Naive B cell (primary cell): ENCODE measurements around the gene PCSK5. TPM values are rescaled to one million over a fixed set of nuclear protein-coding genes. Genes with fewer than 3 reads are reported as not detected.

Experiments used
- ATAC-seq, 2 donors: fragments of 150-1000 bp; cut with Tn5 transposase; 2 replicates each; pipeline ENCODE4 v1.10.0; 2021; ENCODE audit warnings: low read depth in 2 of 2, mild to moderate bottlenecking in 2 of 2, moderate library complexity in 2 of 2
- DNase-seq: peaks from one replicate; pipeline ENCODE4 v3.0.0; 2022
- H3K27ac Mint-ChIP-seq, 6 donors: one replicate each; pipeline ENCODE4 v1.8.0; 2020 to 2022; ENCODE audit warnings: mild to moderate bottlenecking in 6 of 6, mixed read lengths in 6 of 6, moderate library complexity in 5 of 6, inconsistent platforms in 2 of 6
- H3K27me3 Mint-ChIP-seq, 3 donors: one replicate each; pipeline ENCODE4 v1.8.0; 2021 to 2022; ENCODE audit warnings: mixed read lengths in 3 of 3, mild to moderate bottlenecking in 1 of 3
- H3K36me3 Mint-ChIP-seq, 2 donors: one replicate each; pipeline ENCODE4 v1.8.0; 2020 to 2022; ENCODE audit warnings: mixed read lengths in 2 of 2, inconsistent platforms in 1 of 2, mild to moderate bottlenecking in 1 of 2
- H3K4me1 Mint-ChIP-seq, 3 donors: one replicate each; pipeline ENCODE4 v1.8.0; 2020 to 2022; ENCODE audit warnings: mixed read lengths in 3 of 3, inconsistent platforms in 1 of 3, mild to moderate bottlenecking in 1 of 3, moderate library complexity in 1 of 3
- H3K4me3 Mint-ChIP-seq, 8 donors: one replicate each; pipeline ENCODE4 v1.8.0; 2020 to 2022; ENCODE audit warnings: mild to moderate bottlenecking in 8 of 8, mixed read lengths in 8 of 8, moderate library complexity in 8 of 8, inconsistent platforms in 2 of 8
- H3K9me3 Mint-ChIP-seq, 7 donors: one replicate each; pipeline ENCODE4 v1.8.0; 2020 to 2022; ENCODE audit warnings: mixed read lengths in 7 of 7, mild to moderate bottlenecking in 5 of 7, inconsistent platforms in 2 of 7, moderate library complexity in 1 of 7
- polyA plus RNA-seq, 6 donors: library from polyadenylated mRNA; unstranded; fragments of 300-500 nt; fragmentation: Illumina TruSeq; gene quantifications; one replicate each; pipeline ENCODE4 v1.2.3, GENCODE V29; 2021; ENCODE audit warnings: low read depth in 6 of 6

The PCSK5 gene
- polyA plus RNA-seq, 6 donors from 2014 or later: 0.05 TPM; not detected in 5

DNA sequence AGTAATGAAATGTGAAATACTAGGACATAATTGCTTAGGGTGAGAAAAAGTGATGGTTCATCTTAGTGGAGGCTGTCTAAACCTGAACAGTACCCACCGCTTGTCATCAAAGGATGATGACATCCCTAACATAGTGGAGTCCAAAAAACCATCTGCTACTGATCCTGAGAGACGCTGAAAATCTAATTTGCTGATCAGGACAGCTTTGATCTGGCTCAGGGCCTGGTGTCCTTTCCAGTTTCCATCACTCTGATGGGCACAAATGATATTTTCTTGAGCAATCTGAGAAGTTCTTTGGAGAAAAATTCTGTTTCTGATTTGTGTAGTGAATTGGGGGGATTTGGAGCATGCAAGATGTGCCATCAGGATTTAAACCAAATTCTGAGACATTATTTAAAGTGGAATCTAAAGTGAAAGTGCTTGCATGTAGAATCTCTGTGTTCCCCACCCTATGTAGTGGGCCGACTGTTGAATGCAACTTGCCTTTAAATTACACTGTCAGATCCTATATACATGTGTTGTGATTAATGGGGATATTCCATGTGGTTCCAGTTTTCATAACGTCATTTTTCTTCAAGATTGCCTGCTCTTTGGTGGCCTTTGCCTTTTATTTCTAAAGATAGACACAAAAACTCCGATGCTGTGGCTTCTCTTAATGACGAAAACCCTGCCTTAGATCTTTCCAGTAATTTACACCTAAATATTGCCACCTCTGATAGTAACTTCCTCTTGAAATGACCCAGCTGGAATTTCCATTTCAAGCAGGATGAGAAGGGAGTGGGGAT, 213.2 kb downstream of the PCSK5 start:
- Mint-ChIP-seq H3K9me3 (no peaks in the 10 kb centered on the region), H3K4me3 (no peak overlapping the region), H3K27ac (no peak overlapping the region), H3K36me3 (no peaks in the 10 kb centered on the region), H3K27me3 (peaks cover 0 to 23% (median 11%) of the 10 kb centered on the region in 3 donors), H3K4me1 (no peaks in the 10 kb centered on the region)
- no peak for DNase-seq
- no peak for ATAC-seq

DNA sequence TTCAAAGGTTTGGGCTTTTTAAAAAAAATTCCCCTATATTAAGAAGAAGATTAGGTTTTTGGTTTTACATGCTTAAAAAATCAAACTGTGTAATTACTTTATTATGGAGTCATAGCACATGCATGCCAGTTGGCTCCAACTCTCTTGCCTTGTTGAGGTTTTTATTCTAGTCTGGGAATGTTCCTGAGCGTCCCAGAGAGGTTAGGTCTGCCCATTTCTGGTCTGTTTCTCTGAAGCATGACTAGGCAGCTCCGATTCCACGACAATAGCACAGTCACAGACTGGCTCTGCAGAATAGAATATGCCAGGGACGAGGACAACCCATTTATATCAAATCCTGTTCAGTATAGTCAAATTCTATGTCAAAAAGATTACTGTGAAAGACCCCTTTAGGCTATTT, 217.0 kb downstream of the PCSK5 start:
- ATAC-seq: no peak
- Mint-ChIP-seq H3K4me1 (no peaks in the 10 kb centered on the region), H3K4me3 (no peak overlapping the region), H3K27ac (no peak overlapping the region), H3K9me3 (no peaks in the 10 kb centered on the region), H3K27me3 (peaks cover 0 to 8% (median 0%) of the 10 kb centered on the region in 3 donors), H3K36me3 (no peaks in the 10 kb centered on the region)
- DNase-seq: no peak

DNA sequence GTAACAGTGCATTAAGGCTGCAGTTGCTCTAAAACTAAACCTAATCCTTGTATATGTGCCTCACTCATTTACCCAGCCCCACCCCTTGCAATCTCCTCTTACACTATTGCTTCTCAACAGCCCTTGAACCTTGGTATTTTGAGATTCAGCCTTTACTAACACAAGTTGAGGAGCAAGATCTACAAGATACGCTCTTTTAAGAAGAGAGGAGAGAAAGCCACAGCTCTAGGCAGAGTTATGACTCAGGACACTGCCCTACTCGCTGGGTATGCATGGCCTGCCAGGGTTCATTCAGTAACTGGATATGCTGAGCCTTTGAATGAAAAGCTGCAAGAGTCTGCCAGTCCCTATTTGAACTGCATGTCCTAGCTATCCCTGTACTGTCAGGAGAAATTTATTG, 219.5 kb downstream of the PCSK5 start:
- ATAC-seq: no peak

DNA sequence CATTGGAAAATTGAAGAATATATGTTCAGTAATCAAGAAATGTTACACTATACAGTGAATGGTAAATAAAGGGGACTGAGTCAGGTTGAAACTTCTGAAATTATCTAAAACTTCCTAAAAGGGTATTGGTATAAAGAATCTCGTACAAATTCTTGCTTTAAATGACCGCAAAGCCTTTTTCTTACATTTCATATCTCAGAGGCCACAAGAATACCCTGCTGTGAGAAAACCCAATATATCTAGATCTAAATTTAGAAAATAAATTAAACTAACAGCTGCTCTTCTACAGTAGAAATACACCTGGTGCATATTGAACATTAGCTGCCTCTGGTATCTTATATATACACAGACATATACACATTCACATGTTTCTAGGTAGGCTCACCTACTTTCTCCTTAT, 221.7 kb downstream of the PCSK5 start:
- ATAC-seq (no peak), DNase-seq (no peak)
- Mint-ChIP-seq H3K4me3 (no peak overlapping the region), H3K27ac (no peak overlapping the region), H3K9me3 (no peaks in the 10 kb centered on the region), H3K4me1 (no peaks in the 10 kb centered on the region), H3K36me3 (no peaks in the 10 kb centered on the region), H3K27me3 (no peaks in the 10 kb centered on the region)

More for the DNA sequence above, 219.5 kb downstream of the PCSK5 start:
- Mint-ChIP-seq H3K36me3 (no peaks in the 10 kb centered on the region), H3K4me3 (no peak overlapping the region), H3K9me3 (no peaks in the 10 kb centered on the region), H3K27me3 (no peaks in the 10 kb centered on the region), H3K27ac (no peak overlapping the region), H3K4me1 (no peaks in the 10 kb centered on the region)
- no peak for DNase-seq

DNA sequence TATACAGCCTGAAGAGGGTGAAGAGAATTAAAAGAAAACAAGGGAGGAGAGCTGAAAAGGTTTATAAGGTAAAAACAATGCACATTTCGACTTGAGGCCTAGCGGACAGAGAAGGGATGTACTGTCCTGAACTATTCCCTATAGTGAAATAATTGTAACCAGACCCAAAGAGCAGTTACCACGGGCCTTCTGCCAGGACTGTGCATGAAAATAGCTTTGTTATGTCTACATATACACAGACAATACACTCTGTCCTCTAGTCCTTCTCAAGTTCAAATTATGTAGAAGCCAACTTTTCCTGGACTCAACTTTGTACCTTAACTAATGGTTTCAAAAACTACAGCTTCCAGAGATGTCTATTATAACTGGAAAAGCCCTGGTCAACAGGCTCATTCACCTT, 223.7 kb downstream of the PCSK5 start:
- H3K36me3 Mint-ChIP-seq: no peaks in the 10 kb centered on the region
- DNase-seq (no peak), ATAC-seq (no peak)
- H3K9me3 Mint-ChIP-seq: no peaks in the 10 kb centered on the region
- H3K4me1 Mint-ChIP-seq: no peaks in the 10 kb centered on the region
- no peak overlapping the region for H3K4me3 Mint-ChIP-seq
- no peaks in the 10 kb centered on the region for H3K27me3 Mint-ChIP-seq
- no peak overlapping the region for H3K27ac Mint-ChIP-seq

DNA sequence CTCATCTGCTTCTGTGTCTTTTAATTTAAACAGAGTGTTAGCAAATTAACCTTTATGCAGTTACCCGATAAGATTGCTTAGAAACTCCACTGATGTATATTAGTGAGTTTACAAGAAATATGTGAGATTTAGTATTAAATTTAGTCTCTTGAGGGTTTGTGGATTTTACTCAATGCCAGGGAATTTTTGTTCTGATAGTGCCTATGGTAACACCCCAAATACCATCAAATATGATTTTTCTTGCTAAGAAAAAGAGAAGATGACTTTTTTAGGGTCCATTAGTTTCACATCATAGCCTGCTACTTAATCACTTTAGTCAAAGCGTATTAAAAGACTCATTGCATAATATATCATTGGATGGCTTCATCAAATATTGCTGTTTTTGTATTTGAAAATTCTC, 224.9 kb downstream of the PCSK5 start:
- no peaks in the 10 kb centered on the region for H3K27me3 Mint-ChIP-seq
- H3K4me1 Mint-ChIP-seq: no peaks in the 10 kb centered on the region
- H3K4me3 Mint-ChIP-seq: no peak overlapping the region
- no peaks in the 10 kb centered on the region for H3K9me3 Mint-ChIP-seq
- H3K27ac Mint-ChIP-seq: no peak overlapping the region
- H3K36me3 Mint-ChIP-seq: no peaks in the 10 kb centered on the region
- no peak for ATAC-seq
- no peak for DNase-seq

DNA sequence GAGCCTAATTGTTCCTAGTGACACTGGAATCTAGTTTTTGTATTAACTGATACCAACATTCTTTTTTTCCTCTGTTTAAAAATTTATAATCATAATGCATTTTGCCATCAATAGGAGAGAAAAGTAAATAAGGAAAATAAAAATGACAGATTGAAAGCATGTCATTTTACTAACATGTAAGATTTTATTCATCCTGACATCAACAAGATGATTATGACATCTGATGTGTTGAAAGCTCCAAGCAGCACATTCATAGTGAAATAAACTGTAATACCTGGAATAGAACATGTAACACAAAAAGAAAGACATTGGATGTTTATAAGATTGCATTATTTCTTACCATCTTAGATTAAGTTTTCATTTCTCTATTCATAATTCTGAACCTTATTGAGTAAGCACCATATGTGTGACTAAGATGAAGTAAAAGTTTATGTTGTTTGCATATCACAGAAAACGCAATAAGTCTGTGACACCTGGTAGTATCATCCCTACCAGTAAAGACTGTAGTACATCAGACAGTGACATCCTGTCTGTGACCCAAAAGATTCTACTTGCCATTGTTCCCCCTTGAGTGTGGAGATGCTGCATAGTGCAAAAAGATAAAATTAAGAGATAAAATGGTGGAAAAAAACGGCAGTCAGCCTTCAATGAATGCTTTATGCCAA, 225.6 kb downstream of the PCSK5 start:
- no peaks in the 10 kb centered on the region for H3K36me3 Mint-ChIP-seq
- no peak overlapping the region for H3K27ac Mint-ChIP-seq
- no peak for DNase-seq
- H3K9me3 Mint-ChIP-seq: no peaks in the 10 kb centered on the region
- ATAC-seq: no peak
- H3K4me1 Mint-ChIP-seq: no peaks in the 10 kb centered on the region
- H3K4me3 Mint-ChIP-seq: no peak overlapping the region
- no peaks in the 10 kb centered on the region for H3K27me3 Mint-ChIP-seq

DNA sequence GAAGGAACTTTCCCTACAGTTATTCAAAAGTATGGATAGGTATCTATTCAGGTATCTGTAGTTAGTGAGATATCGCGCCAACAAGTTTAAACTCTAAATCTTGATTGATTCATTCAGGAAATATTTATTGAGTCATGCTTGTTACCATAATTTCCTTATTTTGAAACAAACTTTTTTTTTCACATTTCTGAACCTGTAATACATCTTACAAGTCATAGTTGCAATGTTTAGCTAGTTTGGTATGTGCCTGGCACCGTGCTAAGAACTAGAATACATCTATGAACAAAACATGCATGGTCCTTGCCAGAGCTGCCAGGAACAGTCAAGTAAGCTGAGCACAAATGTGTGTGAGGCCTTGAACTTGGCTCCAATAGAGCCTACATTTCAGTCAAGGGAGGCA, 226.4 kb downstream of the PCSK5 start:
- H3K27me3 Mint-ChIP-seq: no peaks in the 10 kb centered on the region
- peak overlapping the region in 1 of 6 donors; percentile 1 for H3K27ac Mint-ChIP-seq
- no peak for DNase-seq
- ATAC-seq: no peak
- no peak overlapping the region for H3K4me3 Mint-ChIP-seq
- no peaks in the 10 kb centered on the region for H3K4me1 Mint-ChIP-seq
- H3K9me3 Mint-ChIP-seq: no peaks in the 10 kb centered on the region
- H3K36me3 Mint-ChIP-seq: no peaks in the 10 kb centered on the region

DNA sequence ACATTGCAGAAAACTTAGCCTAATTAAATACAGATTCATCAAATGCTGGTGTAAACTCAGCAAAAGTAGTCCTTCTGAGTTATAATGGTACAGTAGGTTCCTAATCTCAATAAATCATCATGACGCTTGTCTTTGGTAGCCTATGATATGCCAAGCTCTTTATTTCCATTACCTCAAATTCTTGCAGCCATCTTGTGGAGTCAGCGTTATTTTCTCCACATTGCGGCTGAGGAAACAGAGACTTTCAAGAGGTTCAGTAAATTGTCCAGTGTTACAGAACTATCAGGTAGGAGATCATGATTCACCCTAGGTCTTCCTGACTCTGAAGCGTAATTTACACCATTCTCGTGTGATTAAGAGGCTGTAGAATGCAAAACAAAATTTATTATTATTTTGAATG, 237.2 kb downstream of the PCSK5 start:
- no peaks in the 10 kb centered on the region for H3K36me3 Mint-ChIP-seq

DNA sequence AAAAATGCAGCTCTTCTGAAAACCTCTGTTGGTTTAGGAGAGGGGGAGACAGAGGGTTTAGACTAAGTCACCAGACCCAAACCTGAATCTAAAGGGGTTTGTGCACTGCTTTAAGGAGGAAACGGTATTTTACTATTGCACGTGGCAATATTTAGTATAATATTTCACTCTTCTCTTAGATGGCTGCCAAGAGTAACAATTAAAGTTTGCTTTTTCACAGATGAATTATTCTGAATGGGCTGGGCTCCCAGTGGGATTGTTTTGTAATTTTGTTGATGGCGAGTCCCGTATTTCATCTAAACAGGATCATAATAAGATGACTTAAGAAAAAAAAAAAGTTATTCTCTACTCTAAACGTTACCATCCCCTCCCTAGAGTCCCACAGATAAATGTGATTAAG, 245.4 kb downstream of the PCSK5 start:
- H3K4me3 Mint-ChIP-seq: no peak overlapping the region
- no peaks in the 10 kb centered on the region for H3K9me3 Mint-ChIP-seq
- DNase-seq: no peak
- H3K4me1 Mint-ChIP-seq: no peaks in the 10 kb centered on the region
- no peak overlapping the region for H3K27ac Mint-ChIP-seq
- no peak for ATAC-seq
- H3K36me3 Mint-ChIP-seq: no peaks in the 10 kb centered on the region
- peaks cover 0 to 2% (median 0%) of the 10 kb centered on the region in 3 donors for H3K27me3 Mint-ChIP-seq

More for the DNA sequence above, 237.2 kb downstream of the PCSK5 start:
- no peak for DNase-seq
- peaks cover 0 to 3% (median 0%) of the 10 kb centered on the region in 7 donors for H3K9me3 Mint-ChIP-seq
- peaks cover 0 to 6% (median 4%) of the 10 kb centered on the region in 3 donors for H3K27me3 Mint-ChIP-seq
- no peak overlapping the region for H3K4me3 Mint-ChIP-seq
- no peak overlapping the region for H3K27ac Mint-ChIP-seq
- no peaks in the 10 kb centered on the region for H3K4me1 Mint-ChIP-seq
- no peak for ATAC-seq

DNA sequence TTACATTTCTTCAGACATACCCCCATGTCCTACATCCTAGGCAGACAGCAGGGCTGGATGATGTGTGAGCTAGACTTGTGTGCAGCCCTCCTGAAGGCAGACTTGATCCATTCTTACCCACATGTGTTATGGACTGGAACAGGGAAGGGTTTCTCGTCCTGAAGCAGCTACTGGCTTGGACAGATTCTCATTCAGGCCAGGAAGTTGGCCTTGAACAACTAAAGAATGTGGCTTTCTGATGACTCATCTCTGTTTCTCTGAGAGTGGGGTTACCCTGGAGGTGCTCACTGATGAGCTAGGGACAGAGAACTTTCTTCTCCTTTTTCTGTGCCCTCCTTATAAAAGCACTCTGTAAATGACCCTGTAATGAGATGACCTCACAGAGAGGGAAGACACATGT, 246.5 kb downstream of the PCSK5 start:
- Mint-ChIP-seq H3K27me3 (no peaks in the 10 kb centered on the region), H3K4me1 (no peaks in the 10 kb centered on the region), H3K36me3 (no peaks in the 10 kb centered on the region), H3K27ac (no peak overlapping the region), H3K9me3 (no peaks in the 10 kb centered on the region), H3K4me3 (no peak overlapping the region)
- ATAC-seq (no peak), DNase-seq (no peak)

DNA sequence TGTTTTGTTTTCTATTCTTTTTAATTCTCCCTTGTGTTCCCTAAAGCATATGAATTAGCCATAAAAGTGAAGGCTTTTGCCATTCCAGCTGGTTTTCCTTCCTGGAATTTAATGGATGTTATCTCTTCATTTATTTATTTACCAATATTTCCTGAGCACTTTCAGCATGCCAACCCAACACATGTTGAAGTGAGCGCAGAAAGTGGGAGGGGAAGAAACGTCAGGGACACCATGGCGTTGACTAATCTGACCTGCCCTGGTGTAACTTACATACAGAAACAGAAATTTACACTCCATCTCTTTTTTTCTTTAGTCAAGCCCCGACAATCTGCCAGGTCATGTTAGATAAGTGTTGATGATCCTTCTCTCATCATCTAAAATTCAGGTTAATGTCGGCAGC, 247.5 kb downstream of the PCSK5 start:
- no peaks in the 10 kb centered on the region for H3K4me1 Mint-ChIP-seq
- DNase-seq (no peak), ATAC-seq (no peak)
- H3K27ac Mint-ChIP-seq: no peak overlapping the region
- no peaks in the 10 kb centered on the region for H3K9me3 Mint-ChIP-seq
- no peaks in the 10 kb centered on the region for H3K36me3 Mint-ChIP-seq
- no peaks in the 10 kb centered on the region for H3K27me3 Mint-ChIP-seq
- H3K4me3 Mint-ChIP-seq: no peak overlapping the region

DNA sequence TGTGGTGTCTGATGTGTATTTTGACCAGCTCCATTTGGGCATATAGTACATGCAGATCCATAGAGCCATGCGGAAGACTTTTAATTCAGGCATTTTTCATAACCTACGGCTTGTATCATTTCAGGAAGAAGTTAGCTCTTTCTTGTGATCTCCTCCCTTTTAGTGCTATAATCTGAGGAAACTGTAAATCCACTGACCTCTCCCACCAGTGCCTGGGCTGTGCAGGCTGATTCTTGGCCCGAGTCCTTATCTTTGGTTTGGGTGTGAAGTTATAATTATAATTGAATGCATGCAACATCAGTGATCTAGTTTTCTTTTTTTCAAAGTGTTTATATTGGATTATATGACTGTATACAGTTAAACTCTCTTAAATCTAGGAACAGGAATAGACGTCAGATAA, 247.9 kb downstream of the PCSK5 start:
- peak overlapping the region in 1 of 6 donors; percentile 30 for H3K27ac Mint-ChIP-seq
- ATAC-seq (no peak), DNase-seq (no peak)
- no peaks in the 10 kb centered on the region for H3K4me1 Mint-ChIP-seq
- no peaks in the 10 kb centered on the region for H3K27me3 Mint-ChIP-seq
- no peaks in the 10 kb centered on the region for H3K36me3 Mint-ChIP-seq
- no peaks in the 10 kb centered on the region for H3K9me3 Mint-ChIP-seq
- no peak overlapping the region for H3K4me3 Mint-ChIP-seq

DNA sequence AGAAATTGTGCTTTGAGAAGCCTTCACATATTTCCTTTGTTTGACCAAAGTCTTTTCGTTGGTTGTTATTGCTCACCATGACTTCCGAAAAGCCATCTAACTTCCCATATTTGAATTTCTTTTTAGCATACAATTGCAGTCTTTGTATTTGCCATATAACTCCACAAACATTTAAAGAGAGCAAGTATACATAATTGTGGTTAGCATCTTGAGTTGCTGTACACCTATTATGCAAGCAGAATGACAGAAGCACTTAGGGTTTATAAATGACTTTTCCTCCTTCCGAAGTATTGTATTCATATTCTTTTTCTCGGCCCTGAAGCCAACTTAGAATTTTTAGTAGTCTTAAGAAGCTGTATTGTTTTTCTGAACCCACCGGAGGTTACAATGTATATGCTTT, 253.4 kb downstream of the PCSK5 start:
- Mint-ChIP-seq H3K4me1 (no peaks in the 10 kb centered on the region), H3K27ac (no peak overlapping the region), H3K36me3 (no peaks in the 10 kb centered on the region), H3K4me3 (no peak overlapping the region), H3K27me3 (peaks cover 0 to 4% (median 0%) of the 10 kb centered on the region in 3 donors), H3K9me3 (peaks cover 0 to 1% (median 0%) of the 10 kb centered on the region in 7 donors)
- no peak for DNase-seq
- no peak for ATAC-seq
